Right lobe of liver (tissue), 4 donors: ENCODE measurements around the gene CNIH2.

ENCODE experiments used
- POLR2A ChIP-seq: fragments of 450-650 bp; IDR thresholded peaks from one replicate; pipeline ENCODE4 v1.6.1; 2017; ENCODE audit warnings: antibody characterized with exemption, mild to moderate bottlenecking
- TF ChIP-seq, protein P1 (sequence below), 4 donors: fragments of 200-600 bp in 3 of 4; fragments of 450-650 bp in 1 of 4; IDR thresholded peaks; one replicate each; pipeline versions ENCODE4 v1.5.1 to v1.8.0; 2016 to 2022; ENCODE audit warnings: antibody characterized with exemption in 4 of 4, mild to moderate bottlenecking in 2 of 4
- donor health status: DM: no; HTN: no; CAD: no.
- donor health status: DM: no; HTN: no; CAD: no.
- donor health status: DM: no; HTN: yes; CAD: no.

DNA sequence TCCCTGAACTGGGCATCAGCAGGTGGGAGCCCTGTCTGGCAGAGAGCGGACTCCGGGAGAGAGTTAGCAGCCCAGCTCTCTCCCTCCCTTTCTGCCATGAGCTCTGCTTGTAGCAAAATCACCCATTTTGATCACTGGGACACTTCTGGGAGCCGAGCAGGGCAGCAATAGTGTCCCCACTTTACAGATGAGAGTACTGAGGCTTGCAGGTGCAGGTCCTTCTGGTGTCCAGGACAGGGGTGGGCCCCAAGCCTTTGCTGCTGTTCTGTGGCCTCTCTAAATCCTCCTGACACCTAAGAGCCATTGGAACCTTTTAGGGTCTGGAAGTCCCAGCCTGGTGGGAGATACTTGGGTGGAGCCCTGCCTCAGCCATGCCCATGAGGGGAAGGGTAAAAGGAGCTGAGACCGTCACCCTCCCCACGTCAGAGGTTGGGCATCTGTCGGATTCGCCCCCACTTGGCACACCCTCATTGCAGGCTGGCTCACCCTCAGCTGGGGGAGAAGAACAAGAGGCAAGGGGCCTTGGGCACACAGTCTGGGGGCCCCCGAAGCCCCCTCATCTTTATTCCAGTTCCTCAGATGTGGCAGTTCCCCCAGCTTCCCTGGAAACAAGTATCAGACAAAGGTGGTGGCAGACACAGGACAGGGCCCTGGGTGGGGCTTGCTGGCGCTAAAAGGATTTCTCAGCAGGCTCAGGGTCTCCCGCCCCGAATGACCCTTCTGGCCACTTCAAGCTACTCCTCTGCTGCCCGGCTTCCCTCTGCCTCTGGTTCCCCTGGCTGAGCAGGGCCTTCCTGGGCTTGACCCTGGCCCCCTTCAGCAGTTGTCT, 53.8 kb downstream of the CNIH2 start:
- TF ChIP-seq, protein P1, sequence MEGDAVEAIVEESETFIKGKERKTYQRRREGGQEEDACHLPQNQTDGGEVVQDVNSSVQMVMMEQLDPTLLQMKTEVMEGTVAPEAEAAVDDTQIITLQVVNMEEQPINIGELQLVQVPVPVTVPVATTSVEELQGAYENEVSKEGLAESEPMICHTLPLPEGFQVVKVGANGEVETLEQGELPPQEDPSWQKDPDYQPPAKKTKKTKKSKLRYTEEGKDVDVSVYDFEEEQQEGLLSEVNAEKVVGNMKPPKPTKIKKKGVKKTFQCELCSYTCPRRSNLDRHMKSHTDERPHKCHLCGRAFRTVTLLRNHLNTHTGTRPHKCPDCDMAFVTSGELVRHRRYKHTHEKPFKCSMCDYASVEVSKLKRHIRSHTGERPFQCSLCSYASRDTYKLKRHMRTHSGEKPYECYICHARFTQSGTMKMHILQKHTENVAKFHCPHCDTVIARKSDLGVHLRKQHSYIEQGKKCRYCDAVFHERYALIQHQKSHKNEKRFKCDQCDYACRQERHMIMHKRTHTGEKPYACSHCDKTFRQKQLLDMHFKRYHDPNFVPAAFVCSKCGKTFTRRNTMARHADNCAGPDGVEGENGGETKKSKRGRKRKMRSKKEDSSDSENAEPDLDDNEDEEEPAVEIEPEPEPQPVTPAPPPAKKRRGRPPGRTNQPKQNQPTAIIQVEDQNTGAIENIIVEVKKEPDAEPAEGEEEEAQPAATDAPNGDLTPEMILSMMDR (IDR thresholded peaks at IDR 0.05) = no peak
- no peak for TF ChIP-seq POLR2A
